ENCODE results near the gene ABCG2. TPM values are rescaled to one million over a fixed set of nuclear protein-coding genes. Genes with fewer than 3 reads are reported as not detected.

The ABCG2 gene
- total and polyA plus RNA-seq, 2 of the 8 experiments (the other 6 are each of a cell fraction or from before 2014, with no cell fraction given) = 2.4 to 4.6 TPM

DNA sequence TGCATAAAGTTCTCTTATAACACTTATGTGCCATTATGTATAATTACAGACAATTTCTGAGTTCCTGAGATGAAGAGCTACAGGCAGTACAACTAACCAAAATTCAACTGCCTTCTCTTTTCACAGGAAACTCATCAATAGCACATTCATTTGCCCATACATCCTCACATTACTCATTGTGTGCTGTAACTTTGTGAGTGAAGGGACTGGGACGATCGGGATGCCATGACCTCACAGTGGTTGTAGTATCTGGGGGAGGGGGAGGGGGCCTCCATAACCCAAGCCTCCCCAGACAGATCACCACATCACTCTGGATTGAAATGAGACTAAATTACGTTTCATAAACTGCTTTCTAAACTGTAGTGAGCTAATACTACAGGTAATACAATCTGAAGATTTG, 60.7 kb downstream of the ABCG2 start:
- no peaks in the 10 kb centered on the region for H3K4me1 ChIP-seq (replicated peaks in 1 of 4; ENCODE audit: control insufficient read depth in 3 of 4, insufficient read depth in 4 of 4, low read length in 3 of 4)
- no peak overlapping the region for H4K5ac ChIP-seq (ENCODE audit: insufficient read length, low read depth, low read length)
- H3K4ac ChIP-seq (replicated peaks; ENCODE audit: insufficient read length, low read depth, low read length) = no peak overlapping the region
- H4K8ac ChIP-seq (ENCODE audit: extremely low read depth, insufficient read depth, low read length) = no peak overlapping the region
- ChIA-PET POLR2A (ENCODE audit: partially characterized antibody) (no interaction called here), CTCF (ENCODE audit: partially characterized antibody) (interaction anchor here (2.4 kb wide), 1 partner anchor 43 kb away, joined by 7 read pairs; no protein-coding TSS in a partner anchor)
- H3K23me2 ChIP-seq (ENCODE audit: low read depth, low read length) = no peaks in the 10 kb centered on the region
- no peak overlapping the region for H2BK120ac ChIP-seq (replicated peaks; ENCODE audit: low read depth, low read length)
- no peak overlapping the region for H2BK5ac ChIP-seq (ENCODE audit: low read depth, low read length)
- H3K36me3 ChIP-seq (ENCODE audit: control insufficient read depth in 2 of 4, insufficient read depth in 4 of 4, low read length in 3 of 4) = no peaks in the 10 kb centered on the region
- no peak overlapping the region for H3K27ac ChIP-seq (ENCODE audit: low read depth, low read length)
- 83% methylated on average over 3 of the region's 3 CpGs; no CpG with 5 or more reads in 1 of the 2 experiments for WGBS, 2 experiments (ENCODE audit: extremely low coverage in 1 of 2, insufficient coverage in 1 of 2, insufficient read length in 1 of 2, insufficient replicate concordance in 2 of 2, low coverage in 1 of 2, low lambda C conversion rate in 2 of 2, missing lambda C conversion rate in 1 of 2)
- no peak for FAIRE-seq
- no peak overlapping the region for H4K91ac ChIP-seq (replicated peaks; ENCODE audit: insufficient read length, low read length)
- H2BK15ac ChIP-seq (ENCODE audit: low read length) = no peak overlapping the region
- H3K79me1 ChIP-seq (ENCODE audit: low read depth, low read length) = no peaks in the 10 kb centered on the region
- no peak overlapping the region for H3K14ac ChIP-seq (ENCODE audit: insufficient read length)
- H3K79me2 ChIP-seq (ENCODE audit: control insufficient read depth in 1 of 2, insufficient read depth in 2 of 2, low read length in 2 of 2) = no peaks in the 10 kb centered on the region
- no peak overlapping the region for H2BK20ac ChIP-seq (ENCODE audit: low read length)
- no peaks in the 10 kb centered on the region for H3K9me3 ChIP-seq (ENCODE audit: insufficient read depth in 2 of 2, low read depth in 1 of 2, low read length in 1 of 2)
- H3K56ac ChIP-seq (replicated peaks; ENCODE audit: insufficient read length, low read depth, low read length) = no peak overlapping the region
- TF ChIP-seq GTF2F1 (IDR thresholded peaks at IDR 0.05; ENCODE audit: borderline replicate concordance, low read depth, low read length) (no peak), SP4 (IDR thresholded peaks at IDR 0.05; ENCODE audit: low read length) (no peak), SUZ12 (IDR thresholded peaks at IDR 0.05; ENCODE audit: low read length) (no peak), RNF2 (IDR thresholded peaks at IDR 0.05; ENCODE audit: borderline replicate concordance, low read depth, low read length, missing control alignments, poor library complexity, severe bottlenecking) (no peak), RXRA (IDR thresholded peaks at IDR 0.05; ENCODE audit: insufficient read depth, low read depth, low read length) (no peak), SAP30 (IDR thresholded peaks at IDR 0.05; ENCODE audit: insufficient read depth, insufficient replicate concordance, low read length) (no peak), CREB1 (IDR thresholded peaks at IDR 0.05) (no peak), SP1 (IDR thresholded peaks at IDR 0.05; ENCODE audit: low read depth, low read length) (no peak), CBX5 (IDR thresholded peaks at IDR 0.05; ENCODE audit: low read depth, low read length) (no peak)
- no peak overlapping the region for H3K18ac ChIP-seq (ENCODE audit: extremely low read depth, low read length)
- H3K4me3 ChIP-seq (ENCODE audit: extremely low read depth in 1 of 4, insufficient read depth in 2 of 4, low read depth in 3 of 4, low read length in 4 of 4) = no peak overlapping the region
- no peak overlapping the region for H3K23ac ChIP-seq (ENCODE audit: insufficient read length)
- H3K9ac ChIP-seq (replicated peaks in 1 of 4; ENCODE audit: extremely low read depth in 1 of 4, low read depth in 3 of 4, low read length in 3 of 4) = no peak overlapping the region
- H2AK5ac ChIP-seq (ENCODE audit: low read depth, low read length) = no peak overlapping the region
- H4K20me1 ChIP-seq (replicated peaks in 1 of 2; ENCODE audit: control insufficient read depth in 1 of 2, insufficient read depth in 2 of 2, low read length in 2 of 2) = no peaks in the 10 kb centered on the region
- H3K4me2 ChIP-seq (ENCODE audit: insufficient read depth in 1 of 2, low read depth in 2 of 2, low read length in 2 of 2) = no peak overlapping the region
- H3K27me3 ChIP-seq (replicated peaks in 1 of 4; ENCODE audit: control insufficient read depth in 3 of 4, extremely low read depth in 1 of 4, insufficient read depth in 3 of 4, low read length in 3 of 4) = peaks cover 0 to 1% (median 0%) of the 10 kb centered on the region in 4 experiments; a peak in 1 of 7 replicates
- no peak for DNase-seq (ENCODE audit: low read depth in 1 of 2, low spot score in 2 of 2)
- H2AFZ ChIP-seq (ENCODE audit: low read length) = no peak overlapping the region
- no peak overlapping the region for H2BK12ac ChIP-seq (ENCODE audit: low read depth, low read length)
